Endodermal cell (in vitro differentiated cells): ENCODE results near the gene SUSD1. TPM values are rescaled to one million over a fixed set of nuclear protein-coding genes. Genes with fewer than 3 reads are reported as not detected.
A peak's percentile ranks its signal among the peaks of the same experiment; 100 is the strongest.

Experiments
- DNase-seq: peaks from one replicate; pipeline ENCODE4 v3.0.0-alpha.2; 2017
- H3K27ac ChIP-seq: 2 replicates; pipeline ENCODE4 v1.5.1; 2013; ENCODE audit warnings: mild to moderate bottlenecking, low read depth, low read length, moderate library complexity
- H3K27me3 ChIP-seq: 2 replicates; pipeline ENCODE4 v1.6.1; 2013; ENCODE audit warnings: mild to moderate bottlenecking, low read length, moderate library complexity; ENCODE audit not compliant: insufficient read depth, control insufficient read depth, poor library complexity, severe bottlenecking
- H3K36me3 ChIP-seq: 2 replicates; pipeline ENCODE4 v1.7.0; 2013; ENCODE audit warnings: mild to moderate bottlenecking, low read length, moderate library complexity; ENCODE audit not compliant: control insufficient read depth, insufficient read depth
- H3K4me1 ChIP-seq: one replicate; pipeline ENCODE4 v1.7.0; 2013; ENCODE audit warnings: low read length; ENCODE audit not compliant: control insufficient read depth, insufficient read depth
- H3K4me3 ChIP-seq: 2 replicates; pipeline ENCODE4 v1.5.1; 2013; ENCODE audit warnings: mild to moderate bottlenecking, low read length, moderate library complexity
- H3K9ac ChIP-seq: 2 replicates; pipeline ENCODE4 v1.6.1; 2013; ENCODE audit warnings: mild to moderate bottlenecking, low read length, moderate library complexity; ENCODE audit not compliant: poor library complexity, severe bottlenecking; ENCODE audit errors: extremely low read depth
- H3K9me3 ChIP-seq: 2 replicates; pipeline ENCODE4 v1.6.1; 2013; ENCODE audit warnings: mild to moderate bottlenecking, low read length, moderate library complexity; ENCODE audit not compliant: control insufficient read depth
- H3K27ac Mint-ChIP-seq: 2 replicates; pipeline ENCODE4 v1.8.0; 2020; ENCODE audit warnings: mixed read lengths
- H3K27me3 Mint-ChIP-seq: 2 replicates; pipeline ENCODE4 v1.8.0; 2021; ENCODE audit warnings: mild to moderate bottlenecking, mixed read lengths; ENCODE audit not compliant: insufficient read depth
- H3K36me3 Mint-ChIP-seq: 2 replicates; pipeline ENCODE4 v1.8.0; 2020; ENCODE audit warnings: low read depth, mixed read lengths
- H3K4me1 Mint-ChIP-seq: 2 replicates; pipeline ENCODE4 v1.8.0; 2020; ENCODE audit warnings: mixed read lengths
- H3K4me3 Mint-ChIP-seq: 2 replicates; pipeline ENCODE4 v1.8.0; 2020; ENCODE audit warnings: mild to moderate bottlenecking, moderate library complexity, mixed read lengths
- H3K9me3 Mint-ChIP-seq: 2 replicates; pipeline ENCODE4 v1.8.0; 2020; ENCODE audit warnings: mild to moderate bottlenecking, mixed read lengths
- WGBS, 2 experiments: methylation state at CpG; one replicate each; pipeline versions ENCODE4 v1.1.5 to v1.1.7; 2013; ENCODE audit warnings: missing lambda C conversion rate in 2 of 2, mixed read lengths in 1 of 2; ENCODE audit not compliant: insufficient coverage in 1 of 2, insufficient read length in 1 of 2; 5-methylcytosine and 5-hydroxymethylcytosine counted together
- total RNA-seq, 2 donors: library from RNA; stranded (reverse); fragmentation: NEBNext Ultra II Directional in 1 of 2; extraction: Animal tissue kit (Norgen Biotek cat#: 25700) in 1 of 2; gene quantifications; 2 replicates in 1 of 2; 3 replicates in 1 of 2; pipeline ENCODE4 v1.2.1, GENCODE V29; 2021
- TF ChIP-seq, protein P1 (sequence below): fragments of 200-600 bp; sonication (generic); conservative IDR thresholded peaks from 2 replicates; pipeline ENCODE4 v1.5.0; 2021; ENCODE audit warnings: antibody characterized with exemption, mild to moderate bottlenecking

SUSD1 gene
- total RNA-seq, 2 donors from 2014 or later, result 7.7 to 10.4 TPM

DNA sequence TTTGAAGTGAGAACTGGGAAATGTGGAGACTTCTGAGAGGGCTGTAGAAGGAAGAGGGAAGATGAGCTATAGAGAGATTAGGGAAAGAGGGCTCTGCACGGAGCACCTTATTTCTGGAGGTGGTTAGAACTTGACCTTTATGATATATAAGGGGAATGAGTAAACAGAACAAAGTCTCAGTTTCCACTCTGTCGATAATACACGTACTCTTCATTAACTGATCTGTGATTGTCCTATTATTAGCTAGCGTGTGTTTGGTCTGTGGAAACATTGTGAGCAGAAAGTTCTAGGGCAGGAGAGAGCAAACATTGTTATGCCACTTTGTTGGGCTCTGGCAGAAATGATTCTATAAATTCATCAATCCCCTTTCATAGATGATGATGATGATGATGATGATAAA lies 159.9 kb downstream of the SUSD1 start:
- H3K4me3 Mint-ChIP-seq, result no peak overlapping the region
- no peak overlapping the region for H3K9ac ChIP-seq
- no peaks in the 10 kb centered on the region for H3K9me3 Mint-ChIP-seq
- peak; percentile 2 for DNase-seq
- no peaks in the 10 kb centered on the region for H3K27me3 ChIP-seq
- TF ChIP-seq, protein P1, sequence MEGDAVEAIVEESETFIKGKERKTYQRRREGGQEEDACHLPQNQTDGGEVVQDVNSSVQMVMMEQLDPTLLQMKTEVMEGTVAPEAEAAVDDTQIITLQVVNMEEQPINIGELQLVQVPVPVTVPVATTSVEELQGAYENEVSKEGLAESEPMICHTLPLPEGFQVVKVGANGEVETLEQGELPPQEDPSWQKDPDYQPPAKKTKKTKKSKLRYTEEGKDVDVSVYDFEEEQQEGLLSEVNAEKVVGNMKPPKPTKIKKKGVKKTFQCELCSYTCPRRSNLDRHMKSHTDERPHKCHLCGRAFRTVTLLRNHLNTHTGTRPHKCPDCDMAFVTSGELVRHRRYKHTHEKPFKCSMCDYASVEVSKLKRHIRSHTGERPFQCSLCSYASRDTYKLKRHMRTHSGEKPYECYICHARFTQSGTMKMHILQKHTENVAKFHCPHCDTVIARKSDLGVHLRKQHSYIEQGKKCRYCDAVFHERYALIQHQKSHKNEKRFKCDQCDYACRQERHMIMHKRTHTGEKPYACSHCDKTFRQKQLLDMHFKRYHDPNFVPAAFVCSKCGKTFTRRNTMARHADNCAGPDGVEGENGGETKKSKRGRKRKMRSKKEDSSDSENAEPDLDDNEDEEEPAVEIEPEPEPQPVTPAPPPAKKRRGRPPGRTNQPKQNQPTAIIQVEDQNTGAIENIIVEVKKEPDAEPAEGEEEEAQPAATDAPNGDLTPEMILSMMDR, result no peak
- no peaks in the 10 kb centered on the region for H3K9me3 ChIP-seq
- H3K4me1 Mint-ChIP-seq, result no peaks in the 10 kb centered on the region
- no peaks in the 10 kb centered on the region for H3K36me3 Mint-ChIP-seq
- 95 to 100% methylated on average over 1 to 4 of the region's 4 CpGs for WGBS, 2 experiments
- H3K27me3 Mint-ChIP-seq, result peaks cover 2% of the 10 kb centered on the region
- no peak overlapping the region for H3K4me3 ChIP-seq
- H3K27ac Mint-ChIP-seq, result no peak overlapping the region
- no peaks in the 10 kb centered on the region for H3K36me3 ChIP-seq
- H3K4me1 ChIP-seq, result no peaks in the 10 kb centered on the region
- H3K27ac ChIP-seq, result no peak overlapping the region

DNA sequence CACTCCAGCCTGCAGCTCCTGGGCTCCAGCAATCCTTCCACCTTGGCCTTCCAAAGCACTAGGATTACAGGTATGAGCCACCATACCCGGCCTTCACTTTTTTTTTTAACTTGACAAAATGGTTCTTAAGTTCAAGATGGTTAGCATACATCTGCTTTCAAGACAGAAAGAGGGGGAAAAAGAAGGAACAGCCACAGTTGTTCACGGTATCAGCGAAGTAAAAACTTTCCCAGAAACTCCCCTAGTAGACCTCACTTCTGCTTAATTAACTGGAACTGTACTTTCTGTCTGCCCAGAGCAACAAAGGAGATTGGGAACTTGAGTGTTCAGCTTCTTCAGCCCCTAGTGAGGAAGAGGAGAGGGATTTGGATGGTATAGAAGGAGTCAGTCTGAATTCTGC lies 161.8 kb downstream of the SUSD1 start:
- H3K9me3 Mint-ChIP-seq, result no peaks in the 10 kb centered on the region
- no peak overlapping the region for H3K27ac ChIP-seq
- H3K27ac Mint-ChIP-seq, result no peak overlapping the region

DNA sequence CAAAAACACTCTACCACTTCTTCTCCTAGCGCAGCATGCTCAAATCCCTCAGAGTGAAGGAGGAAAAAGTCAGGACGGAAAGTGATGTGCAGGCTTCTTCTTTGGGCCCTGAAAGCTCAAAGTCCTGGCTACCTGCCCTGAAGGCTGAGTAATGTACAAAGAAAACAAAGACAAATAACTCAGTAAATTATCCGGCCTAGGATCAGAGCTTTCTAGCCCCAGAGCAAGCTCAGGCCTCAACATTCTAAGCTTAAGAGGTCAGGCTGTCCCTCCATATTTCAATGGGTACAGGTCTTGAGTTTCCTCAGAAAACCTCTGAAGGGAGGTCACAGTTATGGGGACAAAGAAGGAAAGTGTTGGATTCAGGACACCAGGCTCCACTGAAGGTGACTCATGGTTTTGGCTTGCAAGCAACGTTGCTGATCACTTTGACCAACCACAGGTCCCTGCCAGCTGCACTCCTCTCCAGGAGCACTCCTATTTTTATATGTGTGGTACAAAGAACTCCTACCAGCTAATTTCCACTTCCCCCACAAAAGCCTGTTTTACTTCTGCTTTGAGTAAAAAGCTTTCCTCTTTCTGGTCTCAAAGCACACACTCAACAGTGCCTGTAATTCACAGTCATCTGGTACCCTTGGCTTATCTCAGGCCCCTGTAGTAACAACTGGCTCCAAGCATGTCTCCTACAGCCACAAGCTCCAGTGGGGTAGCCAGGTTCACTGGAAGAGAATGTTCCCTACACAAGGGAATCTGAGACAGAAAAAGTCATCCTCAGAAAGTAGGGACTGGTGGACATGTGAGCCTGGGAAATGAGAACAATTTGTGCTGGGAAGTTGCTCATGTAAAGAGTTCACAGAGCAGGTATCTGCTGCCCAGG lies 162.8 kb downstream of the SUSD1 start:
- peak overlapping the region; percentile 22 for H3K27ac Mint-ChIP-seq
- Histone ChIP-seq H3K4me3 (no peak overlapping the region), H3K36me3 (no peaks in the 10 kb centered on the region), H3K9me3 (no peaks in the 10 kb centered on the region), H3K27ac (no peak overlapping the region), H3K4me1 (no peaks in the 10 kb centered on the region), H3K9ac (no peak overlapping the region), H3K27me3 (no peaks in the 10 kb centered on the region)
- no peaks in the 10 kb centered on the region for H3K9me3 Mint-ChIP-seq
- 70 to 92% methylated on average over 2 to 4 of the region's 4 CpGs for WGBS, 2 experiments
- TF ChIP-seq, protein P1, result no peak
- no peak overlapping the region for H3K4me3 Mint-ChIP-seq
- DNase-seq, result peak; percentile 30
- no peaks in the 10 kb centered on the region for H3K4me1 Mint-ChIP-seq
- no peaks in the 10 kb centered on the region for H3K36me3 Mint-ChIP-seq
- H3K27me3 Mint-ChIP-seq, result peaks cover 2% of the 10 kb centered on the region

More for the DNA sequence above, 161.8 kb downstream of the SUSD1 start:
- Histone ChIP-seq H3K27me3 (no peaks in the 10 kb centered on the region), H3K9me3 (no peaks in the 10 kb centered on the region), H3K9ac (no peak overlapping the region), H3K36me3 (no peaks in the 10 kb centered on the region), H3K4me3 (no peak overlapping the region), H3K4me1 (no peaks in the 10 kb centered on the region)
- 94% methylated on average over 3 of the region's 3 CpGs; no CpG with 5 or more reads in 1 of the 2 experiments for WGBS, 2 experiments
- Mint-ChIP-seq H3K4me1 (no peaks in the 10 kb centered on the region), H3K4me3 (no peak overlapping the region), H3K36me3 (no peaks in the 10 kb centered on the region), H3K27me3 (peaks cover 2% of the 10 kb centered on the region)
- DNase-seq, result peak; percentile 2
- TF ChIP-seq, protein P1, result no peak
